ENCODE results near the gene FOXP1. TPM values are rescaled to one million over a fixed set of nuclear protein-coding genes. Genes with fewer than 3 reads are reported as not detected.
A peak's percentile ranks its signal among the peaks of the same experiment; 100 is the strongest.

The FOXP1 gene
- total RNA-seq, 1 experiment from 2014 or later = 58.4 TPM

GRCh38 chr3:71523628-71524027 is 59.9 kb downstream of the FOXP1 start:
- POLR2A ChIA-PET (ENCODE audit: low non-redundant PET) = no interaction called here
- H3K9me3 ChIP-seq (ENCODE audit: low read depth, low read length, poor library complexity, severe bottlenecking) = no peaks in the 10 kb centered on the region
- TF ChIP-seq EZH2 (IDR thresholded peaks at IDR 0.05; ENCODE audit: borderline replicate concordance, low read depth, low read length, poor library complexity, severe bottlenecking) (no peak), CTCF (conservative IDR thresholded peaks at IDR 0.05; ENCODE audit: low read depth, low read length) (no peak)
- H3K27me3 ChIP-seq (replicated peaks; ENCODE audit: insufficient read depth, low read depth, low read length, poor library complexity) = no peaks in the 10 kb centered on the region
- H3K27ac ChIP-seq (ENCODE audit: low read depth, low read length, poor library complexity, severe bottlenecking) = no peak overlapping the region
- DNase-seq (ENCODE audit: low spot score) = no peak
- peaks cover 16% of the 10 kb centered on the region for H3K4me1 ChIP-seq (ENCODE audit: insufficient read depth, low read length, poor library complexity, severe bottlenecking)
- H3K4me3 ChIP-seq (ENCODE audit: low read depth, low read length, poor library complexity, severe bottlenecking) = no peak overlapping the region
- CTCF ChIA-PET = no interaction called here
- BruUV-seq (replicated peaks) = no TSS peak
- intact Hi-C loops (cut with micrococcal nuclease; ENCODE audit: unreplicated experiment) = no loop called here
- H3K36me3 ChIP-seq (ENCODE audit: insufficient read depth, low read length, poor library complexity, severe bottlenecking) = no peaks in the 10 kb centered on the region

- TF ChIP-seq EZH2 (IDR thresholded peaks at IDR 0.05; ENCODE audit: borderline replicate concordance, low read depth, low read length, poor library complexity, severe bottlenecking) (no peak), CTCF (conservative IDR thresholded peaks at IDR 0.05; ENCODE audit: low read depth, low read length) (no peak)
- BruUV-seq (replicated peaks) = no TSS peak
- Histone ChIP-seq H3K36me3 (ENCODE audit: insufficient read depth, low read length, poor library complexity, severe bottlenecking) (no peaks in the 10 kb centered on the region), H3K27ac (ENCODE audit: low read depth, low read length, poor library complexity, severe bottlenecking) (no peak overlapping the region), H3K4me3 (ENCODE audit: low read depth, low read length, poor library complexity, severe bottlenecking) (no peak overlapping the region), H3K4me1 (ENCODE audit: insufficient read depth, low read length, poor library complexity, severe bottlenecking) (peaks cover 16% of the 10 kb centered on the region), H3K9me3 (ENCODE audit: low read depth, low read length, poor library complexity, severe bottlenecking) (no peaks in the 10 kb centered on the region), H3K27me3 (replicated peaks; ENCODE audit: insufficient read depth, low read depth, low read length, poor library complexity) (no peaks in the 10 kb centered on the region)
- peak; percentile 15 for DNase-seq (ENCODE audit: low spot score)
- CTCF ChIA-PET = no interaction called here
- intact Hi-C loops (cut with micrococcal nuclease; ENCODE audit: unreplicated experiment) = no loop called here
- POLR2A ChIA-PET (ENCODE audit: low non-redundant PET) = no interaction called here
Observed at GRCh38 chr3:71521940-71522876, 61.3 kb downstream of the FOXP1 start.

GRCh38 chr3:71521021-71521352 is 62.5 kb downstream of the FOXP1 start:
- Histone ChIP-seq H3K27me3 (replicated peaks; ENCODE audit: insufficient read depth, low read depth, low read length, poor library complexity) (no peaks in the 10 kb centered on the region), H3K4me1 (ENCODE audit: insufficient read depth, low read length, poor library complexity, severe bottlenecking) (peaks cover 16% of the 10 kb centered on the region), H3K9me3 (ENCODE audit: low read depth, low read length, poor library complexity, severe bottlenecking) (no peaks in the 10 kb centered on the region), H3K36me3 (ENCODE audit: insufficient read depth, low read length, poor library complexity, severe bottlenecking) (no peaks in the 10 kb centered on the region), H3K27ac (ENCODE audit: low read depth, low read length, poor library complexity, severe bottlenecking) (no peak overlapping the region), H3K4me3 (ENCODE audit: low read depth, low read length, poor library complexity, severe bottlenecking) (no peak overlapping the region)
- BruUV-seq (replicated peaks) = no TSS peak
- DNase-seq (ENCODE audit: low spot score) = no peak
- CTCF ChIA-PET = no interaction called here
- POLR2A ChIA-PET (ENCODE audit: low non-redundant PET) = no interaction called here
- no peak for TF ChIP-seq EZH2 (IDR thresholded peaks at IDR 0.05; ENCODE audit: borderline replicate concordance, low read depth, low read length, poor library complexity, severe bottlenecking)
- no peak for TF ChIP-seq CTCF (conservative IDR thresholded peaks at IDR 0.05; ENCODE audit: low read depth, low read length)
- intact Hi-C loops (cut with micrococcal nuclease; ENCODE audit: unreplicated experiment) = no loop called here
